GM12878 (cell line): ENCODE measurements around the gene ACYP2. TPM values are rescaled to one million over a fixed set of nuclear protein-coding genes. Genes with fewer than 3 reads are reported as not detected.
A peak's percentile ranks its signal among the peaks of the same experiment; 100 is the strongest.

ENCODE experiments used
- IKZF1 ChIP-seq: fragments of 450-650 bp; conservative IDR thresholded peaks from 2 replicates; pipeline ENCODE4 v1.6.1; 2017; ENCODE audit warnings: antibody characterized with exemption, mild to moderate bottlenecking
- RB1 ChIP-seq: fragments of 450-650 bp; formaldehyde crosslinking; IDR thresholded peaks from 2 replicates; pipeline ENCODE4 v1.6.1; 2017; ENCODE audit warnings: mild to moderate bottlenecking, borderline replicate concordance
- RUNX3 ChIP-seq: IDR thresholded peaks from 2 replicates; pipeline ENCODE4 v1.6.1; 2012; ENCODE audit warnings: low read length, inconsistent platforms
- SMAD5 ChIP-seq: IDR thresholded peaks from 2 replicates; pipeline ENCODE4 v1.6.1; 2016; ENCODE audit warnings: antibody characterized with exemption, low read depth
- YY1 ChIP-seq: IDR thresholded peaks from 2 replicates; pipeline ENCODE4 v1.6.1; 2011; ENCODE audit warnings: low read depth, mild to moderate bottlenecking, low read length
- polyA plus RNA-seq, 11 experiments: library from polyadenylated mRNA; depleted of rRNA in 4 of 11; unstranded in 6 of 11; stranded (reverse) in 5 of 11; fragments of >200 nt; fragmentation: Nextera tagmentation in 4 of 11; fragmentation: Illumina TruSeq in 1 of 11; extraction: Ambion mirVana in 4 of 11; extraction: Trizol in 1 of 11; gene quantifications; 1 replicate in 1 of 11; 2 replicates in 10 of 11; pipeline versions ENCODE4 v1.2.1 to v1.2.3, GENCODE V29; 2011 to 2016; ENCODE audit warnings: inconsistent platforms in 2 of 11, missing spikeins in 2 of 11, low read depth in 1 of 11
- total RNA-seq, 4 experiments: library from RNA; depleted of rRNA in 3 of 4; stranded (reverse); fragments of >200 nt in 3 of 4; fragmentation: Illumina TruSeq in 1 of 4; extraction: Trizol in 1 of 4; gene quantifications; 2 replicates each; pipeline versions ENCODE4 v1.2.1 to v1.2.3, GENCODE V29; 2013 to 2021
- TF ChIP-seq, protein P1 (sequence below): fragments of 450-650 bp; IDR thresholded peaks from 2 replicates; pipeline ENCODE4 v1.6.1; 2016; ENCODE audit warnings: mild to moderate bottlenecking, moderate library complexity, borderline replicate concordance
- TF ChIP-seq, protein P2 (sequence below): fragments of 450-650 bp; IDR thresholded peaks from 2 replicates; pipeline ENCODE4 v1.6.1; 2017; ENCODE audit warnings: antibody characterized with exemption, mild to moderate bottlenecking, moderate library complexity
- TF ChIP-seq, protein P3 (sequence below): fragments of 450-650 bp; IDR thresholded peaks from 2 replicates; pipeline ENCODE4 v1.6.1; 2016; ENCODE audit warnings: mild to moderate bottlenecking
- TF ChIP-seq, protein P4 (sequence below): IDR thresholded peaks from 2 replicates; pipeline ENCODE4 v1.6.1; 2012; ENCODE audit warnings: improper control_type of control experiment, low read depth, low read length; ENCODE audit not compliant: insufficient replicate concordance

ACYP2 gene
- total and polyA plus RNA-seq, 10 of the 15 experiments (the other 5 are each of a cell fraction or from before 2014, with no cell fraction given): 4.2 to 16.3 (median 9.0) TPM

DNA sequence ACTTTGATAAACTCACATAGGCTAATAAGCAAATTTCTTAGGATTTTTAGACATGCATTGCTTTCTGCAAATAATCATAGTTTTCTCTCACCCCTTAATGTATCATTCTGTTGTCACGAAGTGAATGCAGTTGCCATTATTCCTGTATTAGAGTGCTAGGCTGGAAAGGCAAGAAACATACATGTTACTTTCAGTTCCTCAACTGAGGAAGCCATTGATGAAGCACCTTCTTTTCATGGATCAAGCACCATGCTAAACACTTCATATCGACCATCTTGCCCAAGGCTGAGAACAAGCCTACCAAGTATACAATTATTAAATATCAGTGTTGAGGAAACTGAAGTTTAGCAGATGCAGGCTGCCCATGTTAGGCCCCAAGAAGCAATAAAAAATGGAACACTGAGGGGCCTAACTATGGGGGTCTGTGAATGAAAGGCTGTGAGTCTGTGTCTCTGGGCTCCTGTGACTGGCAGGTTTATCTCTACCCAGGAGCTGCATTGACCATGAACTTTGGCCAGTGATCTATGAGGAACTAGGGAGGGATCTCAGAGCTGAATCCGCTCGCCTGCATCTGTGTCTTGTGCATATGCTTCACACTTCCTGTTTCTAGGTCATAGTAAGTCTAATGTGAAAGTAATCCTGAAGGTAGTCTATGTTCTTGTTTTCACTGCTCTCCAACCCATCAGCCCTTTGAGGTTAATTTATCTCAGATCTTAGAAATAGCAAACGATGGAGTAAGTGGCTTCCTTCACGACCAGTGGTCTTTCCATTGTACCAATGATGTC lies 156.6 kb downstream of the ACYP2 start (continued):
- TF ChIP-seq, protein P1, sequence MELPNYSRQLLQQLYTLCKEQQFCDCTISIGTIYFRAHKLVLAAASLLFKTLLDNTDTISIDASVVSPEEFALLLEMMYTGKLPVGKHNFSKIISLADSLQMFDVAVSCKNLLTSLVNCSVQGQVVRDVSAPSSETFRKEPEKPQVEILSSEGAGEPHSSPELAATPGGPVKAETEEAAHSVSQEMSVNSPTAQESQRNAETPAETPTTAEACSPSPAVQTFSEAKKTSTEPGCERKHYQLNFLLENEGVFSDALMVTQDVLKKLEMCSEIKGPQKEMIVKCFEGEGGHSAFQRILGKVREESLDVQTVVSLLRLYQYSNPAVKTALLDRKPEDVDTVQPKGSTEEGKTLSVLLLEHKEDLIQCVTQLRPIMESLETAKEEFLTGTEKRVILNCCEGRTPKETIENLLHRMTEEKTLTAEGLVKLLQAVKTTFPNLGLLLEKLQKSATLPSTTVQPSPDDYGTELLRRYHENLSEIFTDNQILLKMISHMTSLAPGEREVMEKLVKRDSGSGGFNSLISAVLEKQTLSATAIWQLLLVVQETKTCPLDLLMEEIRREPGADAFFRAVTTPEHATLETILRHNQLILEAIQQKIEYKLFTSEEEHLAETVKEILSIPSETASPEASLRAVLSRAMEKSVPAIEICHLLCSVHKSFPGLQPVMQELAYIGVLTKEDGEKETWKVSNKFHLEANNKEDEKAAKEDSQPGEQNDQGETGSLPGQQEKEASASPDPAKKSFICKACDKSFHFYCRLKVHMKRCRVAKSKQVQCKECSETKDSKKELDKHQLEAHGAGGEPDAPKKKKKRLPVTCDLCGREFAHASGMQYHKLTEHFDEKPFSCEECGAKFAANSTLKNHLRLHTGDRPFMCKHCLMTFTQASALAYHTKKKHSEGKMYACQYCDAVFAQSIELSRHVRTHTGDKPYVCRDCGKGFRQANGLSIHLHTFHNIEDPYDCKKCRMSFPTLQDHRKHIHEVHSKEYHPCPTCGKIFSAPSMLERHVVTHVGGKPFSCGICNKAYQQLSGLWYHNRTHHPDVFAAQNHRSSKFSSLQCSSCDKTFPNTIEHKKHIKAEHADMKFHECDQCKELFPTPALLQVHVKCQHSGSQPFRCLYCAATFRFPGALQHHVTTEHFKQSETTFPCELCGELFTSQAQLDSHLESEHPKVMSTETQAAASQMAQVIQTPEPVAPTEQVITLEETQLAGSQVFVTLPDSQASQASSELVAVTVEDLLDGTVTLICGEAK: no peak
- TF ChIP-seq RUNX3: peak; percentile 24; the same call in 1 of the 2 replicates
- TF ChIP-seq, protein P2, sequence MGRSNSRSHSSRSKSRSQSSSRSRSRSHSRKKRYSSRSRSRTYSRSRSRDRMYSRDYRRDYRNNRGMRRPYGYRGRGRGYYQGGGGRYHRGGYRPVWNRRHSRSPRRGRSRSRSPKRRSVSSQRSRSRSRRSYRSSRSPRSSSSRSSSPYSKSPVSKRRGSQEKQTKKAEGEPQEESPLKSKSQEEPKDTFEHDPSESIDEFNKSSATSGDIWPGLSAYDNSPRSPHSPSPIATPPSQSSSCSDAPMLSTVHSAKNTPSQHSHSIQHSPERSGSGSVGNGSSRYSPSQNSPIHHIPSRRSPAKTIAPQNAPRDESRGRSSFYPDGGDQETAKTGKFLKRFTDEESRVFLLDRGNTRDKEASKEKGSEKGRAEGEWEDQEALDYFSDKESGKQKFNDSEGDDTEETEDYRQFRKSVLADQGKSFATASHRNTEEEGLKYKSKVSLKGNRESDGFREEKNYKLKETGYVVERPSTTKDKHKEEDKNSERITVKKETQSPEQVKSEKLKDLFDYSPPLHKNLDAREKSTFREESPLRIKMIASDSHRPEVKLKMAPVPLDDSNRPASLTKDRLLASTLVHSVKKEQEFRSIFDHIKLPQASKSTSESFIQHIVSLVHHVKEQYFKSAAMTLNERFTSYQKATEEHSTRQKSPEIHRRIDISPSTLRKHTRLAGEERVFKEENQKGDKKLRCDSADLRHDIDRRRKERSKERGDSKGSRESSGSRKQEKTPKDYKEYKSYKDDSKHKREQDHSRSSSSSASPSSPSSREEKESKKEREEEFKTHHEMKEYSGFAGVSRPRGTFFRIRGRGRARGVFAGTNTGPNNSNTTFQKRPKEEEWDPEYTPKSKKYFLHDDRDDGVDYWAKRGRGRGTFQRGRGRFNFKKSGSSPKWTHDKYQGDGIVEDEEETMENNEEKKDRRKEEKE: no peak
- peak; percentile 61; the same call in 1 of the 2 replicates for TF ChIP-seq YY1
- 0 out of 2 replicates have a peak, but pooled peaks have one; percentile 20 for TF ChIP-seq IKZF1
- no peak for TF ChIP-seq SMAD5
- TF ChIP-seq, protein P3, sequence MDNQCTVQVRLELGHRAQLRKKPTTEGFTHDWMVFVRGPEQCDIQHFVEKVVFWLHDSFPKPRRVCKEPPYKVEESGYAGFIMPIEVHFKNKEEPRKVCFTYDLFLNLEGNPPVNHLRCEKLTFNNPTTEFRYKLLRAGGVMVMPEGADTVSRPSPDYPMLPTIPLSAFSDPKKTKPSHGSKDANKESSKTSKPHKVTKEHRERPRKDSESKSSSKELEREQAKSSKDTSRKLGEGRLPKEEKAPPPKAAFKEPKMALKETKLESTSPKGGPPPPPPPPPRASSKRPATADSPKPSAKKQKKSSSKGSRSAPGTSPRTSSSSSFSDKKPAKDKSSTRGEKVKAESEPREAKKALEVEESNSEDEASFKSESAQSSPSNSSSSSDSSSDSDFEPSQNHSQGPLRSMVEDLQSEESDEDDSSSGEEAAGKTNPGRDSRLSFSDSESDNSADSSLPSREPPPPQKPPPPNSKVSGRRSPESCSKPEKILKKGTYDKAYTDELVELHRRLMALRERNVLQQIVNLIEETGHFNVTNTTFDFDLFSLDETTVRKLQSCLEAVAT: 0 out of 2 replicates have a peak, but pooled peaks have one; percentile 23
- TF ChIP-seq RB1: no peak
- TF ChIP-seq, protein P4, sequence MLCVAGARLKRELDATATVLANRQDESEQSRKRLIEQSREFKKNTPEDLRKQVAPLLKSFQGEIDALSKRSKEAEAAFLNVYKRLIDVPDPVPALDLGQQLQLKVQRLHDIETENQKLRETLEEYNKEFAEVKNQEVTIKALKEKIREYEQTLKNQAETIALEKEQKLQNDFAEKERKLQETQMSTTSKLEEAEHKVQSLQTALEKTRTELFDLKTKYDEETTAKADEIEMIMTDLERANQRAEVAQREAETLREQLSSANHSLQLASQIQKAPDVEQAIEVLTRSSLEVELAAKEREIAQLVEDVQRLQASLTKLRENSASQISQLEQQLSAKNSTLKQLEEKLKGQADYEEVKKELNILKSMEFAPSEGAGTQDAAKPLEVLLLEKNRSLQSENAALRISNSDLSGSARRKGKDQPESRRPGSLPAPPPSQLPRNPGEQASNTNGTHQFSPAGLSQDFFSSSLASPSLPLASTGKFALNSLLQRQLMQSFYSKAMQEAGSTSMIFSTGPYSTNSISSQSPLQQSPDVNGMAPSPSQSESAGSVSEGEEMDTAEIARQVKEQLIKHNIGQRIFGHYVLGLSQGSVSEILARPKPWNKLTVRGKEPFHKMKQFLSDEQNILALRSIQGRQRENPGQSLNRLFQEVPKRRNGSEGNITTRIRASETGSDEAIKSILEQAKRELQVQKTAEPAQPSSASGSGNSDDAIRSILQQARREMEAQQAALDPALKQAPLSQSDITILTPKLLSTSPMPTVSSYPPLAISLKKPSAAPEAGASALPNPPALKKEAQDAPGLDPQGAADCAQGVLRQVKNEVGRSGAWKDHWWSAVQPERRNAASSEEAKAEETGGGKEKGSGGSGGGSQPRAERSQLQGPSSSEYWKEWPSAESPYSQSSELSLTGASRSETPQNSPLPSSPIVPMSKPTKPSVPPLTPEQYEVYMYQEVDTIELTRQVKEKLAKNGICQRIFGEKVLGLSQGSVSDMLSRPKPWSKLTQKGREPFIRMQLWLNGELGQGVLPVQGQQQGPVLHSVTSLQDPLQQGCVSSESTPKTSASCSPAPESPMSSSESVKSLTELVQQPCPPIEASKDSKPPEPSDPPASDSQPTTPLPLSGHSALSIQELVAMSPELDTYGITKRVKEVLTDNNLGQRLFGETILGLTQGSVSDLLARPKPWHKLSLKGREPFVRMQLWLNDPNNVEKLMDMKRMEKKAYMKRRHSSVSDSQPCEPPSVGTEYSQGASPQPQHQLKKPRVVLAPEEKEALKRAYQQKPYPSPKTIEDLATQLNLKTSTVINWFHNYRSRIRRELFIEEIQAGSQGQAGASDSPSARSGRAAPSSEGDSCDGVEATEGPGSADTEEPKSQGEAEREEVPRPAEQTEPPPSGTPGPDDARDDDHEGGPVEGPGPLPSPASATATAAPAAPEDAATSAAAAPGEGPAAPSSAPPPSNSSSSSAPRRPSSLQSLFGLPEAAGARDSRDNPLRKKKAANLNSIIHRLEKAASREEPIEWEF: peak; percentile 42
